Measurements from ENCODE around the gene COL21A1.

Gene COL21A1

DNA sequence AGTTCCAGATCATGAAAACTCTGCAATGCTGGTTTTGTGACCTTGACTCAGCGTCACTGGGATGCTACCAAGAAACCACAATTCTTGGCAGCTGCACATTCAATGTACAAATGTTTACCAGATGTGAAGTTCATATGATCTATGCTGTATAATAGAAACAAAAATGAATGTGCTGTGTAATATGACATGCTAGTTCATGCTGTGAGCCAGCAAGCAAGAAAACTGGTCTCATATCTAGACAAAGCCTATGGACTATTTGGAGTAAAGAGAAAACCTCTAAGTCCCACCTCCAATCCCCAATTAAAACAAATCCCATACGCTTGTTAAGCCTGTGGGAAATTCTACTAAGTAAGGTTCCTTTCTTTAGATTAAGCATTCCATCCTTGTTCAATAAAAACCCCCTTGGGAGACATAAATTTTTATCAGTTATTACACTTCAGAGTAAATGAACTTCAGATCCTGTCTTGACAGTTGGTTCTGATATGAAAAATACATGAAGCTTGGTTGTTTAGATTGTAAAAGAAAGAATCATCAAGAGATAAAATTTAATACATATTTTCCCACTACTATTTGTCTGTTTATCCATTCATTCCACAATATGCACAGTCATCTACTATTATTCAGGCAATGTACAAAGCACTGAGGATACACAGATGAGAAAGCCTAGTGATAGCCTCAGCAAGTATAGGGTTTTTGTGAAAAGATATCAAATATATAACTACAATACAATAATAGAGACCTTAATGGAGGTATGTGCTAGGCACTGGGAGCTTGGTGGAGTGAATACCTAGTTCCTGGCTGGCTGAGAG, 20.1 kb downstream of the COL21A1 start:
- peak; percentile 80 for DNase-seq (ENCODE audit: low read depth)
- TF ChIP-seq, protein P1, sequence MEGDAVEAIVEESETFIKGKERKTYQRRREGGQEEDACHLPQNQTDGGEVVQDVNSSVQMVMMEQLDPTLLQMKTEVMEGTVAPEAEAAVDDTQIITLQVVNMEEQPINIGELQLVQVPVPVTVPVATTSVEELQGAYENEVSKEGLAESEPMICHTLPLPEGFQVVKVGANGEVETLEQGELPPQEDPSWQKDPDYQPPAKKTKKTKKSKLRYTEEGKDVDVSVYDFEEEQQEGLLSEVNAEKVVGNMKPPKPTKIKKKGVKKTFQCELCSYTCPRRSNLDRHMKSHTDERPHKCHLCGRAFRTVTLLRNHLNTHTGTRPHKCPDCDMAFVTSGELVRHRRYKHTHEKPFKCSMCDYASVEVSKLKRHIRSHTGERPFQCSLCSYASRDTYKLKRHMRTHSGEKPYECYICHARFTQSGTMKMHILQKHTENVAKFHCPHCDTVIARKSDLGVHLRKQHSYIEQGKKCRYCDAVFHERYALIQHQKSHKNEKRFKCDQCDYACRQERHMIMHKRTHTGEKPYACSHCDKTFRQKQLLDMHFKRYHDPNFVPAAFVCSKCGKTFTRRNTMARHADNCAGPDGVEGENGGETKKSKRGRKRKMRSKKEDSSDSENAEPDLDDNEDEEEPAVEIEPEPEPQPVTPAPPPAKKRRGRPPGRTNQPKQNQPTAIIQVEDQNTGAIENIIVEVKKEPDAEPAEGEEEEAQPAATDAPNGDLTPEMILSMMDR (IDR thresholded peaks at IDR 0.05; ENCODE audit: control insufficient read depth, insufficient read depth, low read depth, low read length, missing control alignments) = no peak
- no peak overlapping the region for H3K4me3 ChIP-seq (ENCODE audit: control insufficient read depth, low read depth, low read length)

GRCh38 chr6:56223995-56224394, 23.4 kb downstream of the COL21A1 start:
- peak; percentile 90 for DNase-seq (ENCODE audit: low read depth)

DNA sequence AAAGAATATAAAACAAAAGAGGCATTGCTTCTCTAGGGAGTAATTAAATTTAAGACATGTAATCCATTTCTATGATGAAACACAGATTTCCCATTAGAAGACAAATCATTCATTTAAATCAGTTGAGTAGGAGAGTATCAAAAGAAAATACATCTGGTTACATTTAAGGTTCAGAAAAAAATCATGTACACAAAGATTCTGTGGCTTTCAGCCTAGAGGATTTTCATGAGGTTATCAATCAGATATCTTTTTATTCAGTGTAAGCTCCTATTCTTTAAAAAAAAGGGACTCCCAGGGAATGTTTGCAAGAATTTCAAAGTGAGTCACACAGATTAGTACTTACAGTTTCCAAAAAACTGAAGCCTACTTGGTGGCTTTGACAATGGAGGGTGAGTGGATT, 24.9 kb downstream of the COL21A1 start:
- DNase-seq (ENCODE audit: low read depth) = peak; percentile 64
- TF ChIP-seq, protein P1 (IDR thresholded peaks at IDR 0.05; ENCODE audit: control insufficient read depth, insufficient read depth, low read depth, low read length, missing control alignments) = no peak
- H3K4me3 ChIP-seq (ENCODE audit: control insufficient read depth, low read depth, low read length) = no peak overlapping the region

More at GRCh38 chr6:56223995-56224394, 23.4 kb downstream of the COL21A1 start:
- TF ChIP-seq, protein P1 (IDR thresholded peaks at IDR 0.05; ENCODE audit: control insufficient read depth, insufficient read depth, low read depth, low read length, missing control alignments) = no peak
- no peak overlapping the region for H3K4me3 ChIP-seq (ENCODE audit: control insufficient read depth, low read depth, low read length)

- TF ChIP-seq, protein P1 (IDR thresholded peaks at IDR 0.05; ENCODE audit: control insufficient read depth, insufficient read depth, low read depth, low read length, missing control alignments) = no peak
- no peak for DNase-seq (ENCODE audit: low read depth)
- H3K4me3 ChIP-seq (ENCODE audit: control insufficient read depth, low read depth, low read length) = no peak overlapping the region
These were observed 27.3 kb downstream of the COL21A1 start for GRCh38 chr6:56220078-56220477.

GRCh38 chr6:56214703-56215101, 32.7 kb downstream of the COL21A1 start:
- no peak for DNase-seq (ENCODE audit: low read depth)
- H3K4me3 ChIP-seq (ENCODE audit: control insufficient read depth, low read depth, low read length) = no peak overlapping the region
- TF ChIP-seq, protein P1 (IDR thresholded peaks at IDR 0.05; ENCODE audit: control insufficient read depth, insufficient read depth, low read depth, low read length, missing control alignments) = no peak

DNA sequence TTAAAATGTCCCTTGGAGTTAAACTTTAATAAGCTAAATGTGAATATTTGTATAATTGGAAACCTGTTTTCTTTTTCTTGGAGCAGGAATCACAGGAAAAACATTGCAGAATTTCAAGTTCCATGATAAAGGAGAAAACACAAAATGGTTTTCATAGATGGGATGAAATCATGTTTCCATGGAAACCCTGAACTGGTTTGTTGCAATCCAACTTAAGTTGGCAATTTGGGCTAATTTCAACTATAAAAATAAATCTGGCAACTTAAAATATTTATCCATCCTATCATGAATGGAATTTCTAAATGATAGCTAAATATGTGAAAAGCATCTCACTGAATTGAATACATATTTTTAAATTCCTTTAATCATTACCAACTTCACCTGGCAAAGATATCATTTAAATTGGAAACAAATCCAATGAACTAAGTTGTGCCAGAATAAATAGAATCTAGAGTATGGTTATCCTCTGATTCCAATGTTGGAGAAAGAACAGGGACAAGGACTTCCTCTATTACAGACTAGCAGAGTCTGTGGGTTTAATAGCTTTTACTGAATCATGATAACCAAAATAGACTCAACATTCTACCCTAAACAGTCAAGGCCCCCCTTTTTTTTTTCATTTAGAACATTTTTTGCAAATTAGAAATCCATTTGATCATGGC, 33.2 kb downstream of the COL21A1 start:
- no peak overlapping the region for H3K4me3 ChIP-seq (ENCODE audit: control insufficient read depth, low read depth, low read length)
- DNase-seq (ENCODE audit: low read depth) = no peak
- TF ChIP-seq, protein P1 (IDR thresholded peaks at IDR 0.05; ENCODE audit: control insufficient read depth, insufficient read depth, low read depth, low read length, missing control alignments) = no peak

All from AG09309 (cell line).